ENCODE results near the gene MORF4L2.

Gene MORF4L2

GRCh38 chrX:103629318-103630170 is 57.0 kb downstream of the MORF4L2 start:
- H3K36me3 ChIP-seq (ENCODE audit: control insufficient read depth, insufficient read depth, low read length), result no peaks in the 10 kb centered on the region
- 0 to 2% methylated on average over 3 to 10 of the region's 49 CpGs for WGBS, 2 experiments (ENCODE audit: insufficient coverage in 2 of 2)
- H3K27ac ChIP-seq (ENCODE audit: low read depth, low read length, severe bottlenecking), result peak overlapping the region; percentile 62
- H3K4me3 ChIP-seq (ENCODE audit: extremely low read depth, insufficient read depth, low read length, poor library complexity, severe bottlenecking), result peak overlapping the region; percentile 67
- H3K9me3 ChIP-seq (ENCODE audit: control insufficient read depth, low read length), result no peaks in the 10 kb centered on the region
- H3K4me1 ChIP-seq (ENCODE audit: control insufficient read depth, insufficient read depth, low read length, poor library complexity, severe bottlenecking), result no peaks in the 10 kb centered on the region

GRCh38 chrX:103628386-103629317 is 57.8 kb downstream of the MORF4L2 start, which contains the start of gene TCEAL1:
TCEAL1 (plus strand) TSS chrX:103628975; CDS start chrX:103629917, 942 bp downstream.
- WGBS, 2 experiments (ENCODE audit: insufficient coverage in 2 of 2), result 0 to 60% methylated on average over 2 to 9 of the region's 32 CpGs
- Histone ChIP-seq H3K4me1 (ENCODE audit: control insufficient read depth, insufficient read depth, low read length, poor library complexity, severe bottlenecking) (no peaks in the 10 kb centered on the region), H3K4me3 (ENCODE audit: extremely low read depth, insufficient read depth, low read length, poor library complexity, severe bottlenecking) (peak within 1 kb of the TSS; percentile 67), H3K27ac (ENCODE audit: low read depth, low read length, severe bottlenecking) (peak within 1 kb of the TSS; percentile 62), H3K9me3 (ENCODE audit: control insufficient read depth, low read length) (no peaks in the 10 kb centered on the region), H3K36me3 (ENCODE audit: control insufficient read depth, insufficient read depth, low read length) (no peaks in the 10 kb centered on the region)

GRCh38 chrX:103626855-103627254 is 59.6 kb downstream of the MORF4L2 start:
- no peaks in the 10 kb centered on the region for H3K36me3 ChIP-seq (ENCODE audit: control insufficient read depth, insufficient read depth, low read length)
- H3K4me1 ChIP-seq (ENCODE audit: control insufficient read depth, insufficient read depth, low read length, poor library complexity, severe bottlenecking), result no peaks in the 10 kb centered on the region
- H3K4me3 ChIP-seq (ENCODE audit: extremely low read depth, insufficient read depth, low read length, poor library complexity, severe bottlenecking), result no peak overlapping the region
- H3K27ac ChIP-seq (ENCODE audit: low read depth, low read length, severe bottlenecking), result no peak overlapping the region
- no peaks in the 10 kb centered on the region for H3K9me3 ChIP-seq (ENCODE audit: control insufficient read depth, low read length)
